ENCODE measurements around the gene FOXL1. TPM values are rescaled to one million over a fixed set of nuclear protein-coding genes. Genes with fewer than 3 reads are reported as not detected.

Gene FOXL1
- total RNA-seq, 2 donors from 2014 or later, result not detected

DNA sequence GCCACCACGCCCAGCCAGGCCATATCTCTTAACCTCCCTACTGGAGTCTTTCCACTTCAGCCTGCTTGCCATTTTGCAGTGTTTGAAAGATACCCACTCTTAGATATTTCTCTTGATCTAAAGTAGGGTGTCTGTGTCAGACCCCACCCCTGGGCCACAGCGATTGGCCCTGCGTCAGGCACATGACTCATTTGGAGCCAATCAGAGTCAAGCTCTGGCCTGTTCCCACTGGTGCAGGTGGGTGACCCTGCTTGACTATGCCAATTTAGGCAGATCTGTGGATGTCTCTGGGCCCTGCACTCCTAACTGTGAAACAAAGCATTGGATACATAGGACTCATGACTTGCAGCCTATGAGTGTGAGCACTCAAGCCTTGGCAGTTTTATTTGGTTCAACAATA, 27.6 kb downstream of the FOXL1 start:
- Mint-ChIP-seq H3K4me3 (no peak overlapping the region), H3K36me3 (no peaks in the 10 kb centered on the region), H3K4me1 (ENCODE audit: low read depth in 2 of 2) (peaks cover 6 to 11% of the 10 kb centered on the region in 2 donors), H3K9me3 (no peaks in the 10 kb centered on the region), H3K27ac (no peak overlapping the region), H3K27me3 (peaks cover 15 to 27% of the 10 kb centered on the region in 2 donors)
- no peak for DNase-seq (ENCODE audit: low spot score)
- ATAC-seq, result no peak

DNA sequence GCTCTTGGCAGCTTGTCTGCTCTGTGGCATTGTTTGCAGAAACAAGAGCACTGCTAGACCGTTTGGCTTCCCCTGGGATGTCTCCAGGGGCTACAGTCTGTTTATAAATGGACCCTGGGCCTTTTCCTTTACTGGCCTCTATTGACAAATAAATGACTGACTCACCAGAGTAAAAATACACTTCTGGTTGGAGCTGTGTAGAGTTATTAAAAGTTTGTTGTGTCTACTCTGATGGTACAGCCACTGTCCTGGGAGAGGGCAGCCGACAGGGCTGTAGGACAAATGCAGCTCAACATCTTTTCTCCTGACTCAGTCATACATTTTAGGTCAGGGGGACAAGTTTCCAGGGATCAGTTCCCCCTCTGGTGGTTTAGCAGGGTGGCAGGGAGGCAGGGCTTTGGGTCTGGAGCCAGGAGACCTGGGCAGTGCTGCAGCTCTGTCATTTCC, 30.0 kb downstream of the FOXL1 start:
- no peaks in the 10 kb centered on the region for H3K36me3 Mint-ChIP-seq
- ATAC-seq (no peak), DNase-seq (ENCODE audit: low spot score) (no peak)
- H3K4me3 Mint-ChIP-seq, result no peak overlapping the region
- peaks cover 9 to 21% of the 10 kb centered on the region in 2 donors for H3K27me3 Mint-ChIP-seq
- no peak overlapping the region for H3K27ac Mint-ChIP-seq
- peaks cover 6 to 11% of the 10 kb centered on the region in 2 donors for H3K4me1 Mint-ChIP-seq (ENCODE audit: low read depth in 2 of 2)
- H3K9me3 Mint-ChIP-seq, result no peaks in the 10 kb centered on the region

DNA sequence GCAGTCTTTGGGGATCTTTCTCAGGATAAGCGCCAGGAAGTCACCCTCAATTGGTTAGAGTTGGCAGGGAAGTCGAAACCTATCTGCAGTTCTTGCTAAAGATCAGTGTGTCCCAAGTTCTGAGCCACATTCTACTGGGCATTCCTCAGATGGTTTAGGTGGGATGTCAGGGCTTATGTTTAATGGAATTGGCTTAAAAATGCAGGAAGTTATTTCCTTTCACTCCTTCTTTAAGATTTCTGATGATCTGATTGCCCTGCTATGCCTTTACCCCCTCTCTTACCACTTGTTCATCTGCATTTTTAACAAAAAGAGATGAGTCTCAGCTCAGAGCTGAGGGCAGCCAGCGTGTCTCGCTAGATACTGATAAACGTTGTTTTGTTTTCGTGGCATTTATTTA, 30.8 kb downstream of the FOXL1 start:
- Mint-ChIP-seq H3K27me3 (peaks cover 16 to 23% of the 10 kb centered on the region in 2 donors), H3K9me3 (no peaks in the 10 kb centered on the region), H3K36me3 (no peaks in the 10 kb centered on the region), H3K4me3 (no peak overlapping the region), H3K27ac (peak overlapping the region in 1 of 2 donors; percentile 26), H3K4me1 (ENCODE audit: low read depth in 2 of 2) (peaks cover 6 to 11% of the 10 kb centered on the region in 2 donors)
- DNase-seq (ENCODE audit: low spot score) (no peak), ATAC-seq (no peak)

DNA sequence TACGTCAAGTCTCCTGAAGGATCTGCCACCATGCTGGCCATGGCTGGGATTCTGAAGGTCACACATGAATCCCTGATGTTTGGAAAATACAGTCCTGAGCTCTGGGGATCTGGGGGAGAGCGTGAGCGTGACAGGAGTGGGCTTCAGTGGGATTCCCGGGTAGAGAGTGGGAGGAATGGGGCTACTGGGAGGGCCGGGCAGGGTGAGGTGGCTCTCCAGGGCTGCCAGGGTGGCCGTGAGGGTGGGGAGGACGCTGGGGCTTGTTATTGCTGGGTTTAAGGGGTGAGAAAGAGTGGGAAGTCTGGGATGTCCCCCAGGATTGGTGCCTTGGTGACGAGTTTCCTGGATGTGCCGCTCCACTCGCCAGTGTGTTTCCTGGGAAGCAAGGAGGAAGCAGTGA, 31.3 kb downstream of the FOXL1 start:
- no peak for DNase-seq (ENCODE audit: low spot score)
- Mint-ChIP-seq H3K4me3 (no peak overlapping the region), H3K36me3 (no peaks in the 10 kb centered on the region), H3K27ac (peak overlapping the region in 1 of 2 donors; percentile 26), H3K9me3 (no peaks in the 10 kb centered on the region), H3K4me1 (ENCODE audit: low read depth in 2 of 2) (peaks cover 5 to 6% of the 10 kb centered on the region in 2 donors), H3K27me3 (peaks cover 16 to 23% of the 10 kb centered on the region in 2 donors)
- no peak for ATAC-seq

DNA sequence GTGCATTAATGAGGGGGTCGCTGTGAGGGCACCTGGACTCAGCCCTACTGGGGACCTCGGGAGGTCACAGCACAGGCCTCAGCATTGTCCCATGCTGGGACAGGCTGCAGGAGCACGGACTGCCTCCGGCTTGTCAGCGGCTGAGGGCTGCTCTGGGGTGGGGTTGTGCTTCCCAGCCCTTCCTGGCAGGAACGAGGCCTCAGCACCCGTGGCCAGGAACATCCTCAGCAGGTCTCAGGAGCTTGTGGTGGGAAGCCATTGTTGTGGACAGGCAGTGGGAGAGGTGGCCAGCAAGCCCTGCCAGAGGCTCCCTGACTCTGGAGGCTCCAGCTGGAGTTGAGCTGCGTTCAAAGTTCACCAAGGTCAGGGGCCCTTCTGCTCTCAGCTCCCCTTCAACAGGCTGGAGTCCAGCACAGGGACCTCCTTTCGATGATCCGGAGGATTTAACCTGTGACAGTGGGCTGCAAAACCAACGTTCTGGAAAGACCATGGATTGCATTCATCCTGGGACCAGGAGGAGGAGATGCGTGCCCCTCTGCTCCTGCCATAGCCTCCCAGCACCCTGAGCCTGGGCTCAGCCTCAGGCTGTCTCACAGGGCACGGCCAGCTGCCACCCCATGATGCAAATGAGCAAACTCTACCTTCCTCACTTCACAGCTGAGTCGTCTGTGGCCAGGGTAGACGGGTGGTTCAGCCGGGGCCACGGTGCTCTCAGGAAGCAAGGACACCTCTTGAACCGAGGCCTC, 32.6 kb downstream of the FOXL1 start:
- H3K36me3 Mint-ChIP-seq, result no peaks in the 10 kb centered on the region
- no peaks in the 10 kb centered on the region for H3K9me3 Mint-ChIP-seq
- DNase-seq (ENCODE audit: low spot score) (no peak), ATAC-seq (peak in 1 of 2 donors; percentile 53)
- peaks cover 16 to 23% of the 10 kb centered on the region in 2 donors for H3K27me3 Mint-ChIP-seq
- no peaks in the 10 kb centered on the region for H3K4me1 Mint-ChIP-seq (ENCODE audit: low read depth in 2 of 2)
- no peak overlapping the region for H3K4me3 Mint-ChIP-seq
- no peak overlapping the region for H3K27ac Mint-ChIP-seq

DNA sequence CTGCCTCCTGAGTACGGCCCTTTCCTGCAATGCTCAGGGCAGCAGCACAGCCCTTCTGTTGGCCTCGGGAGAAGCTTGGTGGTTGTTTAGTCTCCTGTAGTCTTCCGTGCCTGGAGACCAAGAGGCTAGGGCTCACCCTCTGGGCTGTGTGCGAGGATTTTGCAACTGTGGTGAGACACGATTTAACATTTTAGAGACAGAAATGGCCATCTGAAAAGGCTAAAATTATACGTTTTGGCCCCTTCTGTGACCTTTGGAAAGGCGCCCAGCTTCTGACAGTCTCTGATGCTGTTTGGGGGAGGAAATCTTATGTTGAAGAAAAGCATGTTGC, 33.1 kb downstream of the FOXL1 start:
- DNase-seq (ENCODE audit: low spot score) (no peak), ATAC-seq (no peak)
- peaks cover 16 to 23% of the 10 kb centered on the region in 2 donors for H3K27me3 Mint-ChIP-seq
- H3K4me3 Mint-ChIP-seq, result no peak overlapping the region
- no peaks in the 10 kb centered on the region for H3K9me3 Mint-ChIP-seq
- H3K4me1 Mint-ChIP-seq (ENCODE audit: low read depth in 2 of 2), result no peaks in the 10 kb centered on the region
- no peak overlapping the region for H3K27ac Mint-ChIP-seq
- no peaks in the 10 kb centered on the region for H3K36me3 Mint-ChIP-seq

DNA sequence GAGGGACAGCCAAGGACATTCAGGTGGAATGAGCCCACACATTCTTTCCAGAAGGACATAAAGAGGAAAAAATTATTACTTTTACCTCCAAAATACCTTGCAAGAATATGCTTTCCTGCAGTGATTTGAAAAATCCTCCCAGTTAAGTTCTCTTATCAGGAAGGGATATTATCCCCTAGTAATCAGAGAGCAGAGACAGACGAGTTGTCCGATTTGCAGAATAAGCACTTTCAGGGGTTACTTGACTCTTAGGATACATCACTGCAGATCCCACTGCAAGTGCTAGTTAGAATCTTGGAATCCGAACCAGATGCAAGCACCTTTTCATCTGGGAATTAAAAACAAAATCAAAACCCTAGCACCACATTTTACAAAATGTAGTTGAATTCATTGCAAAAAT, 33.6 kb downstream of the FOXL1 start:
- H3K4me1 Mint-ChIP-seq (ENCODE audit: low read depth in 2 of 2), result no peaks in the 10 kb centered on the region

DNA sequence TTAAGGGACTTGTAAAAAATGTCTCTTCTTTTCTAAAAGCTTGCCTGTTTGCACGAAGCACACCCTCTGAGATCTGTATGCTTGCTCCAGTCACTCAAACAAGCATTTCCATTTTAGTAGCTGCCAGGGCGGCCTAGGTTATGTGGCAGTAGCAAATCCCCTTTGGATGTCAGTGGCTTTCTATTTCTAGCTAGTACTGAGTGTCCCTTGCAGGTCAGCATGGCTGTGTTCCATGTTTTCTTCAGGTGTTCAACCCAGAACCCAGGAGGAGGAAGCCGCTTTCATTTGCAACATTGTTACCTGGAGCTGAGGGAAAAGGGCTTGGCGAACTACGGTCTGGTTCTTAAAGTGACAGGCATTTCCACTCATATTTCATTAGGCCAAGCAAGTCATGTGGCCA, 36.4 kb downstream of the FOXL1 start:
- Mint-ChIP-seq H3K27ac (no peak overlapping the region), H3K9me3 (no peaks in the 10 kb centered on the region), H3K4me3 (no peak overlapping the region), H3K27me3 (peaks cover 9 to 12% of the 10 kb centered on the region in 2 donors), H3K4me1 (ENCODE audit: low read depth in 2 of 2) (no peaks in the 10 kb centered on the region), H3K36me3 (no peaks in the 10 kb centered on the region)
- DNase-seq (ENCODE audit: low spot score) (no peak), ATAC-seq (no peak)

More for the DNA sequence above, 33.6 kb downstream of the FOXL1 start:
- DNase-seq (ENCODE audit: low spot score) (no peak), ATAC-seq (no peak)
- Mint-ChIP-seq H3K9me3 (no peaks in the 10 kb centered on the region), H3K36me3 (no peaks in the 10 kb centered on the region), H3K4me3 (no peak overlapping the region), H3K27me3 (peaks cover 16 to 19% of the 10 kb centered on the region in 2 donors), H3K27ac (no peak overlapping the region)

DNA sequence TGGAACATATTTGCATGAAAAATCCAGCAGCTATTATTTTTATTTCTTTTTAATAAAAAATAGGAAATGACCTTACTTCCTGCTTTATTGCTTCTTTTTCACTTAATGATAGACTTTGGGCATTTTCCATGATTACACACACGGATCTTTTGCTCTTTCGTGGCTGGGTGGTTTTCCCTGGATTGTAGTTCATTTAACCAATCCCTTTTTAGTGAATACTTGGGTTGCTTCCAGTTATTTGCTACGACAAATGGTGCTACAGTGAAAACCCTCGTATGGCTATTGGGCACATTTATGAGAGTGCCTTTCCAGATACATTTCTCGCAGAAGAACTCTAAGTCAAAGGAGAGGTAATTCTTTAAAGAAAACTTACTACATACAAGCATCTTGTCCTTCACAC, 38.6 kb downstream of the FOXL1 start:
- H3K9me3 Mint-ChIP-seq, result no peaks in the 10 kb centered on the region
- H3K4me3 Mint-ChIP-seq, result no peak overlapping the region
- no peaks in the 10 kb centered on the region for H3K4me1 Mint-ChIP-seq (ENCODE audit: low read depth in 2 of 2)
- H3K27me3 Mint-ChIP-seq, result peaks cover 11 to 14% of the 10 kb centered on the region in 2 donors
- ATAC-seq (no peak), DNase-seq (ENCODE audit: low spot score) (no peak)
- no peak overlapping the region for H3K27ac Mint-ChIP-seq
- no peaks in the 10 kb centered on the region for H3K36me3 Mint-ChIP-seq

DNA sequence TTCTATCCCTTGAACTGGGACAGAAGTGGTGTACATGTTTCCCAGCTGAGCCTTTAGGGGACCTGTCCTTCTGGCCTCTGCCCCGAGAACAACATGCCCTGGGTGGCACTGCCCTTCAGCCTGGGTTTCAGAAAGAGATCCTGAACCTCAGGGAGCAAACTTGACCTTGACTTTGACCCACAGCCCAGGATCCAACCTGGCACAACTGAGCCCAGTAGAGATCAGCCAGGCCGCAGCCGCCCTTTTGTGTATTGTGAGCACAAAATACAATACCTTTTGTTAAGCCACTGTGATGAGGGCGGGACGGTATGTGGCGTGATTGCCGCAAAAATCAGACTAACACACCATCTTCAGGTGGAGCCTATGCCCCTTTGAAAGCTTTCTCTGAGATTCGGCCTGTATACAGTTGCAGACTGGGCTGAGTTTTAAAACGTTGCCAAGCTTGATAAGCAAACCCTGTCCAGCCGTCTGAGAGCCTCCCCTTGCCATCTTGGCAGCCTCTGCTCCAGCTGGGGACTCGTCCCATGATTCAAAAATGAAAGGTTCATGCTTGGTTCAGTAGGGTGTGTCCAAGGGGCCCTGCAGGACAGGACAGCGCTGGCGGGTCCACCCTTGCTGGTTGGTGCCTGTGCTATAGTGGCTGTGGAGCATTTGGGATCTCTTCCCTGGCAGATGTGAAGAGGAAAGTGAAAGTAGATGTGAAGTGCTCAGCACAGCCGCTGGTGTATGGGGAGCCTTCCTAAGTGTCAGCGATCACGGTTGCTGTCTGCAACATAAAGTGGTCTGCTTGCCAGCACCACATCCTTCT, 40.3 kb downstream of the FOXL1 start:
- Mint-ChIP-seq H3K4me3 (no peak overlapping the region), H3K9me3 (no peaks in the 10 kb centered on the region), H3K4me1 (ENCODE audit: low read depth in 2 of 2) (no peaks in the 10 kb centered on the region), H3K27ac (no peak overlapping the region), H3K27me3 (peaks cover 8 to 18% of the 10 kb centered on the region in 2 donors), H3K36me3 (no peaks in the 10 kb centered on the region)
- ATAC-seq (no peak), DNase-seq (ENCODE audit: low spot score) (no peak)

DNA sequence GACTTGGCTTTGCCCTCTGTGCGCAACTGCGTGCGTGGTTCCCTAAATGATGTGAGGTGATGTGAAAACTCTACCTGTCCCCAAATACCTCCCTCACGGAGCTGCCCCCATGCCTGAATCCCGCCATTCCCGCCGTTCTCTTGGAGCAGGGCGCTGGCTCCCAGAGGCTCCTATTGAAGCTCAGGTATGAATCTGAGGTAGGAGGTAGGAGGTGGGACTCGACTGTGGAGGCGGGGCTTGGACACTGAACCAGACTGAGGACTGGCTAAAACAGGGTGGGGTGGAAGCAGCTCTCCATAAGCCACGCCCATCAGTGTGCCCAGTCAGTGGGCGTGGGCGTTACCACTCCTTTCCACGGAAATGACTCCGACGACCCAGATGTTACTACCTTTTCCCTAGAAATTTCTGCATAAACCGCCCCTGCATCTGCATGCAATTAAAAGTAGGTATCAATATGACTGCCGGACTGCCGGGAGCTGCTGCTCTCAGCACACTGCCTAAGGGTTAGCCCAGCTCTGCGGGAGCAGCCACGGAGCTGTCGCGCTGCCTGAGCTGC, 41.0 kb downstream of the FOXL1 start:
- H3K9me3 Mint-ChIP-seq, result no peaks in the 10 kb centered on the region
- ATAC-seq (no peak), DNase-seq (ENCODE audit: low spot score) (no peak)
- H3K4me3 Mint-ChIP-seq, result no peak overlapping the region
- H3K36me3 Mint-ChIP-seq, result no peaks in the 10 kb centered on the region
- no peaks in the 10 kb centered on the region for H3K4me1 Mint-ChIP-seq (ENCODE audit: low read depth in 2 of 2)
- peaks cover 6 to 17% of the 10 kb centered on the region in 2 donors for H3K27me3 Mint-ChIP-seq
- no peak overlapping the region for H3K27ac Mint-ChIP-seq

DNA sequence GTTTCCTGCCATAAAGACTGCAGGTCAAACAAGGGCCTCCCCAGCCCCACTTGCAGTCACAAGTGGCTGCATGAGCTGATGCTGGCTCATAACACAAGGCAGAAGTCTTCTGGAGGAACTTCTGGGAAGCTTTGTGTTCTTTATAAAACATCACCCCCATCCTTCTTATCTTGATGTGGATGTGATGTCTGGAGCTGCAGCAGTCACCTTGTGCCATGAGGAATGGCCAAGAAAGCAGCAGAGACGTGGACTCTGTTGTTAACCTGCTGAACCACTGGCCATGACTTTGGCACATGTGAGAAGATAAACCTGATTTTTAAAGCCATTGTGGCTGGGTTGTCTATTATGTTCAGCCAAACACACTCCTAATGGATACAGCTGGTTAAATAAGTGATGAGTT, 41.8 kb downstream of the FOXL1 start:
- Mint-ChIP-seq H3K9me3 (no peaks in the 10 kb centered on the region), H3K4me3 (no peak overlapping the region), H3K4me1 (ENCODE audit: low read depth in 2 of 2) (no peaks in the 10 kb centered on the region), H3K27me3 (peaks cover 11 to 24% of the 10 kb centered on the region in 2 donors), H3K27ac (no peak overlapping the region), H3K36me3 (no peaks in the 10 kb centered on the region)
- DNase-seq (ENCODE audit: low spot score) (no peak), ATAC-seq (no peak)

DNA sequence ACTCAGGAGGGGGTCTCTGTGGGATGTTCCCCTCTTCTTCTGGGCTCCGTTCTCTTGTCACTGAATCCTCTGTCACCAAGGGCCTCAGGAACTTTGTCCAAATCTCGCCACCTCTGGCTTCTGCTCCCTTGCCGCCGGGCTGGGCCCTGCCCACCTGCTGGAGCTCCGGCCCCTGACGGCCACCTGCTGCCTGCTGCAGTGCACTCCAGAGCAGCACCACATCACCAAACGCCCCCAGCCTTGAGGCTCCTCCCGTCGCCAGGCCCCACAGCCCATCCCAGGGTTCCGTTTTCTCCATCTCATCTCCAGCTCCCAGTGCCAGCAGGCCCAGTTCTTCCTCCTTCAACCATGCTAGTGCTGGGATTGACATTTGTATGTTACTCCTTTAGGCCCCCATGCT, 43.6 kb downstream of the FOXL1 start:
- Mint-ChIP-seq H3K4me3 (no peak overlapping the region), H3K36me3 (no peaks in the 10 kb centered on the region), H3K27ac (no peak overlapping the region), H3K27me3 (peaks cover 11 to 24% of the 10 kb centered on the region in 2 donors), H3K9me3 (no peaks in the 10 kb centered on the region), H3K4me1 (ENCODE audit: low read depth in 2 of 2) (no peaks in the 10 kb centered on the region)
- ATAC-seq (no peak), DNase-seq (ENCODE audit: low spot score) (no peak)

All from natural killer cell treated with Interleukin-12 subunit alpha and Interleukin-12 subunit beta and Interleukin-15 and Interleukin-18, amount 100 ng/mL, for 72 hours (primary cell).